Measurements from ENCODE around the gene CNTN3. TPM values are rescaled to one million over a fixed set of nuclear protein-coding genes. Genes with fewer than 3 reads are reported as not detected.

Gene CNTN3
- total RNA-seq, 4 donors from 2014 or later, result 1.0 to 17.3 (median 4.7) TPM

DNA sequence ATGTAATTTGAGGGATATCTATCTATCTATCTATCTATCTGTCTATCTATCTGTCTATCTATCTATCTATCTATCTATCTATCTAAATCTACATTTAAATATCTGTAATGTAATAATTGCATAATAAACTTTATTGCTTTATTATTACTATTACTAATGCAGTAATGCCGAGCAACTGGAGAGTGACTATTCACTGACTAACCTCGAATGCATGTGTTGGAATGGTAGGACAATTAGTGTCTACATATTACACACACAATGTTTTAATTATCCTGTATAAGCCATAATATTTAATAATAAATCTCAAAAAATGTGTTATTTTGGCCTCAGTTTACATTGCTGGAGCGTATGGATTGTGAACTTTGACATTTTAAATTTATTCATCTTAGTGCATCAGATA lies 25.2 kb upstream of the CNTN3 start:
- Histone ChIP-seq H3K27me3 (no peaks in the 10 kb centered on the region), H3K4me1 (peaks cover 0 to 13% (median 0%) of the 10 kb centered on the region in 3 donors), H3K4me3 (no peak overlapping the region), H3K9me3 (no peaks in the 10 kb centered on the region), H3K36me3 (no peaks in the 10 kb centered on the region), H3K27ac (no peak overlapping the region)
- WGBS, 2 donors (ENCODE audit: low coverage in 1 of 2), result 73 to 74% methylated on average over 3 of the region's 3 CpGs
- TF ChIP-seq POLR2AphosphoS5 (IDR thresholded peaks at IDR 0.05) (no peak), POLR2A (IDR thresholded peaks at IDR 0.05) (no peak), EP300 (IDR thresholded peaks at IDR 0.05) (no peak)
- no peak for ATAC-seq

DNA sequence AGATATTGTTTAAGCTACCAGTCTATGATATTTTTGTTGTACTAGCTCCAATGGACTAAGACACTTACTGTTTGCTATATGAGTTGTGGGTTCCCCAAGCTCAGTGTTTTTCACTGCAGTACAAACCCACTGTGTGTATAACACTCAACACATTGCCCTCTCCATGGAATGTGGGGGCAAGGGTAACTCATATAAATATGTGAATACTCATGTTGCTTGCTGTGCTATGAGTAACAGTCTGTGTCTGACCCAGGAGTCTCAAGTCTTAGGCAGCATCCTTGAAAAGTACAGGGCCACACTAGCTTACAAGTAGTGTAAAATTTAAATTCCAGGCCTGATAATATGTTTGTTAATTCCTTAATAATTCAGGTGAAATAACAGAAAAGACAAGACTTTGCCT lies 22.5 kb upstream of the CNTN3 start:
- Histone ChIP-seq H3K27me3 (no peaks in the 10 kb centered on the region), H3K36me3 (no peaks in the 10 kb centered on the region), H3K27ac (no peak overlapping the region), H3K9me3 (no peaks in the 10 kb centered on the region), H3K4me1 (no peaks in the 10 kb centered on the region), H3K4me3 (no peak overlapping the region)
- ATAC-seq, result no peak
- TF ChIP-seq EP300 (IDR thresholded peaks at IDR 0.05) (no peak), POLR2AphosphoS5 (IDR thresholded peaks at IDR 0.05) (no peak), POLR2A (IDR thresholded peaks at IDR 0.05) (no peak)
- TF ChIP-seq, protein P1, sequence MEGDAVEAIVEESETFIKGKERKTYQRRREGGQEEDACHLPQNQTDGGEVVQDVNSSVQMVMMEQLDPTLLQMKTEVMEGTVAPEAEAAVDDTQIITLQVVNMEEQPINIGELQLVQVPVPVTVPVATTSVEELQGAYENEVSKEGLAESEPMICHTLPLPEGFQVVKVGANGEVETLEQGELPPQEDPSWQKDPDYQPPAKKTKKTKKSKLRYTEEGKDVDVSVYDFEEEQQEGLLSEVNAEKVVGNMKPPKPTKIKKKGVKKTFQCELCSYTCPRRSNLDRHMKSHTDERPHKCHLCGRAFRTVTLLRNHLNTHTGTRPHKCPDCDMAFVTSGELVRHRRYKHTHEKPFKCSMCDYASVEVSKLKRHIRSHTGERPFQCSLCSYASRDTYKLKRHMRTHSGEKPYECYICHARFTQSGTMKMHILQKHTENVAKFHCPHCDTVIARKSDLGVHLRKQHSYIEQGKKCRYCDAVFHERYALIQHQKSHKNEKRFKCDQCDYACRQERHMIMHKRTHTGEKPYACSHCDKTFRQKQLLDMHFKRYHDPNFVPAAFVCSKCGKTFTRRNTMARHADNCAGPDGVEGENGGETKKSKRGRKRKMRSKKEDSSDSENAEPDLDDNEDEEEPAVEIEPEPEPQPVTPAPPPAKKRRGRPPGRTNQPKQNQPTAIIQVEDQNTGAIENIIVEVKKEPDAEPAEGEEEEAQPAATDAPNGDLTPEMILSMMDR (IDR thresholded peaks at IDR 0.05), result no peak

DNA sequence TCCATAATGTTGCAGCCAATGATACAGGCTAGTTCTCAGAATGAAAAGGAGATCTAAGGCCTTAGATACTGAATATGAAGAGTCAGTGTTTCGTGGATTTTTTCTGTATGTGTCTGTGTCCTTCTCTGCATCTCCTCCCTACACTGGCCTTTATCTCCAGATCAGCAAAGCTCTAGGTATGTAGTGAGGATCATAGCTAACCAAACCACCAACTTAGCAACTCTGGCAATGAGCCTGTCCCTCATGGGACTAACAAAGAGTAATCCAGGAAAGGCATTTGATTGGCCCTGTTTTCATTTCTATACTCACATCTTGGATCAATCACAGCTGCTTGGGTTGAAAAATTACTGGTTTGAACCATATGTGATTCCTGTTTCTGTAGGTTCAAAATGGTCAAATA lies 18.6 kb upstream of the CNTN3 start:
- Histone ChIP-seq H3K9me3 (no peaks in the 10 kb centered on the region), H3K4me1 (no peaks in the 10 kb centered on the region), H3K27me3 (no peaks in the 10 kb centered on the region), H3K27ac (no peak overlapping the region), H3K4me3 (no peak overlapping the region), H3K36me3 (no peaks in the 10 kb centered on the region)
- TF ChIP-seq POLR2AphosphoS5 (IDR thresholded peaks at IDR 0.05) (no peak), EP300 (IDR thresholded peaks at IDR 0.05) (no peak), POLR2A (IDR thresholded peaks at IDR 0.05) (no peak)
- TF ChIP-seq, protein P1 (IDR thresholded peaks at IDR 0.05), result no peak
- no peak for ATAC-seq
- WGBS, 2 donors (ENCODE audit: low coverage in 1 of 2), result 80 to 100% methylated on average over 1 of the region's 1 CpG

DNA sequence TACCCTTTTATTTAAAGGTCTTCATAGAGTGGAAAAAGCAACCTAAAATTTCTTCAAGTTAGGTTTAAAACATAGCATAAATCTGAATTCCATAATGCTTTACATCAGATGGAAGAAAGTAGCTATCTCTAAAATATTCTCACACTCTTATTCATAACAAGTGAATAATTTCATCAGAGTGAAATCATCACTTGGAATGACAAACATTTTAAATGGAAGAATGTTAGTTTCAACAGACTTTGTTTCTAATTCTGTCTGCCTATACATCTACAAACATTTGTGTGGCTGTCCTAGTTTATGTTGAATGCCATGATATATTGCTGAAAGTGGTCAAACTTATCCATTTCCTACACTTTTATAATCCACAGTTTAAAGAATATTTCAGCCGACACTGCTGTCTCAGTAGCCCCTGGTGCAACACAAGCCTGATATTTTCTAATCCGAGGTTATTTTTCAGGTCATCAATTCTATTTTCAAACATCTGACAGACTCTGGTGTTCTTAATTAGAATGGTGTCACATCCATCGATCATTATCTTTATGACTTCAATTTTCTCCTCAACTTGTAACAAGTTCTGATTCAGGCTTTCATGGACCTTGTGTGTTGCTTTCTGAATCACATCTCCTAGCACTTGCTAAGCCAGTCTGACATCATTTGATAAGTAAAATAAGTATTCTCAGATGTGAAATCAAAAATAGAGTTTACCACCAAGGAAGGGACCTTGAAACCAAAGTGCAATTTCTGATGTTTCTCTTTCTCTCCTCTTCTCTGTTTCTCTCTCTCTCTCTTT lies 17.1 kb upstream of the CNTN3 start:
- Histone ChIP-seq H3K4me1 (no peaks in the 10 kb centered on the region), H3K27me3 (no peaks in the 10 kb centered on the region), H3K9me3 (no peaks in the 10 kb centered on the region), H3K36me3 (no peaks in the 10 kb centered on the region), H3K27ac (no peak overlapping the region), H3K4me3 (no peak overlapping the region)
- TF ChIP-seq POLR2A (IDR thresholded peaks at IDR 0.05) (no peak), POLR2AphosphoS5 (IDR thresholded peaks at IDR 0.05) (no peak), EP300 (IDR thresholded peaks at IDR 0.05) (no peak)
- TF ChIP-seq, protein P1 (IDR thresholded peaks at IDR 0.05), result no peak
- WGBS, 2 donors (ENCODE audit: low coverage in 1 of 2), result 70 to 81% methylated on average over 3 of the region's 3 CpGs
- ATAC-seq, result no peak

DNA sequence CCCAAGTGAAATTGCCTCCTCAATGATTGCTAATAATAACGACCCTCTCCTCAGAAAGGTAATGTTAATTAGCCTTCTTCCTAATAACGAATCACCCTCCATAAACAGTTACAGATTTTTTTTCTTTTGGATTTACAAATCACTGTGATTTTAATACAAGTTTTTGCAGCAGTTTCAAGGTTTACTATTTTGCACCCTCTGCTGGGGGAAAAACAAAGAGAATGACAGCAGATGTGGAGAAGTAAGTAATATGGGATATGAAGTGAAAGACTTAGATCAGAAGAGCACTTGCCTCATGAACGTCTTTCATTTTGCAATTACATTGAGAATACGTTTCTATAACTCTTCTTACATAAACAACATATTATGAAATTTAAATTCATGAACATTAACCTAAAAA lies 16.1 kb upstream of the CNTN3 start:
- Histone ChIP-seq H3K4me3 (no peak overlapping the region), H3K9me3 (no peaks in the 10 kb centered on the region), H3K27ac (no peak overlapping the region), H3K4me1 (no peaks in the 10 kb centered on the region), H3K27me3 (no peaks in the 10 kb centered on the region), H3K36me3 (no peaks in the 10 kb centered on the region)
- whole genome bisulfite sequencing, 2 donors (ENCODE audit: low coverage in 1 of 2), result 44 to 56% methylated on average over 4 of the region's 4 CpGs
- ATAC-seq, result no peak
- TF ChIP-seq EP300 (IDR thresholded peaks at IDR 0.05), result no peak
- TF ChIP-seq, protein P1 (IDR thresholded peaks at IDR 0.05), result peak in 3 of 4 experiments; percentile 15 to 42 (median 18)

All from gastroesophageal sphincter (tissue), 4 donors.